GM12878 (cell line): ENCODE results near the gene SLX9.

Experiments used
- BHLHE40 ChIP-seq, 2 experiments: fragments of 450-650 bp in 1 of 2; IDR thresholded peaks; 2 replicates each; pipeline ENCODE4 v1.6.1; 2011 to 2017; ENCODE audit warnings: low read depth in 2 of 2, borderline replicate concordance in 1 of 2, improper control_type of control experiment in 1 of 2, low read length in 1 of 2, mild to moderate bottlenecking in 1 of 2
- CHD1 ChIP-seq: IDR thresholded peaks from 2 replicates; pipeline ENCODE4 v1.6.1; 2012; ENCODE audit warnings: low read depth, low read length, improper control_type of control experiment
- CREB1 ChIP-seq: IDR thresholded peaks from 2 replicates; pipeline ENCODE4 v1.6.1; 2012; ENCODE audit warnings: low read depth, mild to moderate bottlenecking, inconsistent platforms
- JUNB ChIP-seq: IDR thresholded peaks from 2 replicates; pipeline ENCODE4 v1.6.1; 2016; ENCODE audit warnings: antibody characterized with exemption, mild to moderate bottlenecking
- KAT2A ChIP-seq: conservative IDR thresholded peaks from 2 replicates; pipeline ENCODE4 v1.6.1; 2011; ENCODE audit warnings: low read depth, low read length; ENCODE audit not compliant: control insufficient read depth
- RFX5 ChIP-seq: IDR thresholded peaks from 2 replicates; pipeline ENCODE4 v1.6.1; 2011; ENCODE audit warnings: low read depth, low read length, improper control_type of control experiment
- SREBF2 ChIP-seq: IDR thresholded peaks from 2 replicates; pipeline ENCODE4 v1.6.1; 2012; ENCODE audit warnings: mild to moderate bottlenecking, low read length
- TF ChIP-seq, protein P1 (sequence below), 3 experiments: IDR thresholded peaks in 2 of 3; conservative IDR thresholded peaks in 1 of 3; 2 replicates each; pipeline ENCODE4 v1.5.1; 2011; ENCODE audit warnings: low read depth in 3 of 3, low read length in 3 of 3, mild to moderate bottlenecking in 3 of 3, control low read depth in 2 of 3, moderate library complexity in 2 of 3, inconsistent platforms in 1 of 3, mixed read lengths in 1 of 3; ENCODE audit not compliant: control insufficient read depth in 2 of 3, insufficient read depth in 1 of 3; ENCODE audit errors: extremely low read depth in 1 of 3

DNA sequence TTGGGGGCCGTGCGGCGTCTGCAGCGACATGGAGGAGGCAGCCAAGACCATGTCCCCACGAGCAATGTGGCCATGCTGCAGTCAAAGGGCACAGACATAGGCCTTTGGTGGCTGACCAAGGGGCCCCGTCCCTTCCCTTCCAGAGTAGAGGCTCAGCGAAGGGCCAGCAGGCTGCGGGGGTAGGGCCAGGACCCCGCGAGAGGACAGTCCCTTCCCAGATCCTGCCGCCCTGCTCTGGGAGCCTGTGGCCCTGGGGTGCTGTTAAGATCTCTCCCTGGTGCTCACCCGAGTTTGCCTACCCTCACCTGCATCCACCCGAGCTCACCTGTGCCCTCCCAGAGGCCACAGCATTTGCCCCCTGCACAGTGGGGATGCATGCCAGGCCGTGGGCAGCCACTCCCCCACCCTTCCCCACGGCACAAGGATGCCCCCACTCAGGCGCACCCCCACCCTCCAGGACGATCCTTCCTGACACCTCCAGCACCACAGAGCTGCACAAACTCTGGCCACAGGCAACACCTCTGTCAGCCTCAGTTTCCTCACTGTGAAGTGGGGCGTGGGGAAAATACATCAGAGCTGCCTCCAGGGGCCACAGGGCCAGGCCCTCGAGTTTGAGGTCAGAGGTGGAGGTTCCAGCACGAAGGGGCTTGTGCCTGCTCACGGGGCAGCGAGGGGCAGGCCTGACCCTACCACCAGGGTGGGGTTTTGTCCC lies 34.7 kb upstream of the SLX9 start:
- TF ChIP-seq SREBF2, result no peak
- no peak for TF ChIP-seq CREB1
- TF ChIP-seq, protein P1, sequence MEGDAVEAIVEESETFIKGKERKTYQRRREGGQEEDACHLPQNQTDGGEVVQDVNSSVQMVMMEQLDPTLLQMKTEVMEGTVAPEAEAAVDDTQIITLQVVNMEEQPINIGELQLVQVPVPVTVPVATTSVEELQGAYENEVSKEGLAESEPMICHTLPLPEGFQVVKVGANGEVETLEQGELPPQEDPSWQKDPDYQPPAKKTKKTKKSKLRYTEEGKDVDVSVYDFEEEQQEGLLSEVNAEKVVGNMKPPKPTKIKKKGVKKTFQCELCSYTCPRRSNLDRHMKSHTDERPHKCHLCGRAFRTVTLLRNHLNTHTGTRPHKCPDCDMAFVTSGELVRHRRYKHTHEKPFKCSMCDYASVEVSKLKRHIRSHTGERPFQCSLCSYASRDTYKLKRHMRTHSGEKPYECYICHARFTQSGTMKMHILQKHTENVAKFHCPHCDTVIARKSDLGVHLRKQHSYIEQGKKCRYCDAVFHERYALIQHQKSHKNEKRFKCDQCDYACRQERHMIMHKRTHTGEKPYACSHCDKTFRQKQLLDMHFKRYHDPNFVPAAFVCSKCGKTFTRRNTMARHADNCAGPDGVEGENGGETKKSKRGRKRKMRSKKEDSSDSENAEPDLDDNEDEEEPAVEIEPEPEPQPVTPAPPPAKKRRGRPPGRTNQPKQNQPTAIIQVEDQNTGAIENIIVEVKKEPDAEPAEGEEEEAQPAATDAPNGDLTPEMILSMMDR (IDR thresholded peaks at IDR 0.05 in 2 of 3, conservative IDR thresholded peaks at IDR 0.05 in 1 of 3; ENCODE audit: control insufficient read depth in 2 of 3, extremely low read depth in 1 of 3, insufficient read depth in 1 of 3, low read depth in 3 of 3, low read length in 3 of 3), result no peak
- no peak for TF ChIP-seq KAT2A
- no peak for TF ChIP-seq RFX5
- TF ChIP-seq CHD1, result no peak
- TF ChIP-seq JUNB, result no peak
- TF ChIP-seq BHLHE40 (IDR thresholded peaks at IDR 0.05; ENCODE audit: borderline replicate concordance in 1 of 2, low read depth in 2 of 2, low read length in 1 of 2), result no peak
